Measurements from ENCODE around the gene PLPPR5.

DNA sequence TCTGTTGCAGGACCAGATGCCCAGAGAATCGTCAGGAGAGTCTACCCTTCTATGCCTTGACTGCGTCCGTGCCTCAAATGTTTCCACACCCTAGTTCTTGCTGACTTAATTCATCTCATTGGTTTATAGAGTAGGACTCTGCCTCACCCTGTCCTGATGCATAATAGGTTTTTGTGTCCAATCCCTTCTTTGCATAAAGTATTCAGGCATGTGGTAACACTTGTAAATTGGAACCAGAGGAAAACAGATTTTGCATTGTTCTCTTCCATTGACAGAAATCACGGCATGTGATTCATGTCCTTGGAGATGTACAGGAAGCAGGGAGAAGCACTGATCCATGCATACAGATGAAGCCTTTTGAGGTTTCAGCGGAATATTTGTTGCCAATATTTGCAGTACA lies 29.5 kb downstream of the PLPPR5 start:
- TF ChIP-seq EZH2 (IDR thresholded peaks at IDR 0.05; ENCODE audit: borderline replicate concordance, low read depth, low read length) (no peak), MAZ (CRISPR knock-in tag; conservative IDR thresholded peaks at IDR 0.05 in 1 of 2, IDR thresholded peaks at IDR 0.05 in 1 of 2) (no peak), ZNF407 (IDR thresholded peaks at IDR 0.05; ENCODE audit: low read depth) (no peak), POLR2A (conservative IDR thresholded peaks at IDR 0.05) (no peak), TBP (optimal IDR thresholded peaks at IDR 0.05; ENCODE audit: low read depth, low read length) (no peak)
